NCI-H2081 treated with DMSO at 0.1 percent for 48 hours (cell line): ENCODE measurements around the gene PCDH12.

ENCODE experiments used
- DNase-seq: peaks from one replicate; lab custom pipeline; 2025; lab: John Stamatoyannopoulos, UW

Gene PCDH12

DNA sequence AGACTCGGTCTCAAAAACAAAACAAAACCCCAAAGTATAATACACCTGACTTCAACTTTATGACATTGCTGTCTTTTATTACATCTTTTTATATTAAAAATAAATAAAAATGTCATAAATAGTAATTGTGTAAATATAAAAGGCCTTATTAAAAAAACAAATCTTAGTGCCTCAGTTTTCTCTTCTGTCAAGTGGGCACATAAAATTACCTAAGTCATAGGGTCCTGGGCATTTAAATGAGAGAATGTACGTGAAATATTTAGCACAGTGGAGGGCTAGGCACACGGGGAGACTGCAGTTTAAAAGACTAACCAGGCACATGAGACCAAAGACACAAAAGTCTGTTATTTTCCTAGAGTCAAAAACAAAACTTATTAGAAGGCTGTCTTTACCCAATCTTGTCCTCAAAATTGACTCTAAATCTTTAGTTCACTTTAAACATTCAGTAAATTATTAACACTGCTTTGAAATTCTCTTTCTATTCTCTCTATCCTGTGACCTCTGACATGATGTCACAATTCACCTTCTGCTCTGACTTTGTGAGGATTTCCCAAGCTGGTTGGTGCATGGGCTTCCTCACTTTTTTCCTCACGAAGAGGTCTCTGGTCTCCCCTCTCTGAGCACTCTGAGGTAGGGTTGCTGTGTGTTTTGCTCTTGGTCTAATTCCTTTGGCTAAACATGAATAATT is 8.4 kb upstream of the PCDH12 start:
- no peak for DNase-seq

DNA sequence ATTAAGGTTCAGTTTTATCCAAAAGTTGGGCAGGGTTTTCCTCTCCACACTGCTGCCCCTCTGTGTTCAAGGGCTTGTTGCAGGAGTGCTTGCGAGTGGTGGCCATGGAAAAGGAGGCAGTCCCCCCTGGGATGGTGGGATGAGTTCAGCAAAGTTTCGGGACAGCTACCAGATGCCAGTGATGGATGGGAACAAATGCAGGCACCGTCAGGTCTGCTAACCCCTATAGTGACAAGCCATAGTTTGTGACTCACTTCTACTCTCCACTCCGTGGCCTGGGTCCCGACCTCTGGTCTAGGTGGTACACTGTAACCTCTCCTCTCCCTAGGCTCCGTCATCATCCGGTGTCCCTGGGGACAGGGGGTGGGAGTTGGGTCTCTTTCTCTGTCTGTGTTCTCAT is 7.1 kb upstream of the PCDH12 start:
- no peak for DNase-seq

DNA sequence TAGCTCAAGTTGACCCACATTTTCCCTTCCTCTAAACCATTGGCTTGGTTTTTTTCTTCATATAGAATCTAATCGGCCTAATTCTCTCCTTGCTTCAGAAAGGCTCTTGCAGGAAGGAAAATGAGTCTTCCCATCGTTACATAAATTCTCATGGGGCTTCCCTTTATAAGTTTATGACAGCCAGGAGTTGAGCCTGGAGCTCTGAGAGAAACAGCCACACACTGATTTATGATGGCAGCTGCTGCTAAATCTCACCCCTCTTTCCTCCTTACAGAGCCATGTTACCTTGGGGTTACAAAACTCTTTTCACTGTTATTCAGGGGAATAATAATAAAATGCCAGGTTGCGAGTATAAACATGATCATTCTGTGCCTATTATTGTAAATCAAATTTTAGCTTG is 5.7 kb upstream of the PCDH12 start:
- DNase-seq = no peak

DNA sequence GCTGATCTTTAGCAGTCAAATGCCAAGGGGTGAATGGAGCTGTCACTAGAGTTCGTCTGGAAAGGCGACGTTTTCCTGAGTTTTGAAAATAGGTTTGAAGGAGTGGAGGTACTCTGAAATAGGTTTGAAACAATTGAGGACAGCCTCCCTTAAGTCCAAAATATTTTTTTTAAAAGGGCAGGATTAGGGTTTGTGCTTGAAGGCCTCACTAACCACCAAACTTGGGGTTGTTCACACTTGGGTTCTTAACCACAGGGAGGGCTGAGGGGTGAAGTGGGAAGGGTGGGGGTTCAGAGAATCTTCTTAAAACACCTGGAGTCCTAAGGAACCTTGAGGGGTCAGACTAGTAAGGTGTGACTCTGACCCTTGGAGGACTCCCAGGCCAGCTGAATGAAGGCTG is 3.5 kb upstream of the PCDH12 start:
- no peak for DNase-seq

DNA sequence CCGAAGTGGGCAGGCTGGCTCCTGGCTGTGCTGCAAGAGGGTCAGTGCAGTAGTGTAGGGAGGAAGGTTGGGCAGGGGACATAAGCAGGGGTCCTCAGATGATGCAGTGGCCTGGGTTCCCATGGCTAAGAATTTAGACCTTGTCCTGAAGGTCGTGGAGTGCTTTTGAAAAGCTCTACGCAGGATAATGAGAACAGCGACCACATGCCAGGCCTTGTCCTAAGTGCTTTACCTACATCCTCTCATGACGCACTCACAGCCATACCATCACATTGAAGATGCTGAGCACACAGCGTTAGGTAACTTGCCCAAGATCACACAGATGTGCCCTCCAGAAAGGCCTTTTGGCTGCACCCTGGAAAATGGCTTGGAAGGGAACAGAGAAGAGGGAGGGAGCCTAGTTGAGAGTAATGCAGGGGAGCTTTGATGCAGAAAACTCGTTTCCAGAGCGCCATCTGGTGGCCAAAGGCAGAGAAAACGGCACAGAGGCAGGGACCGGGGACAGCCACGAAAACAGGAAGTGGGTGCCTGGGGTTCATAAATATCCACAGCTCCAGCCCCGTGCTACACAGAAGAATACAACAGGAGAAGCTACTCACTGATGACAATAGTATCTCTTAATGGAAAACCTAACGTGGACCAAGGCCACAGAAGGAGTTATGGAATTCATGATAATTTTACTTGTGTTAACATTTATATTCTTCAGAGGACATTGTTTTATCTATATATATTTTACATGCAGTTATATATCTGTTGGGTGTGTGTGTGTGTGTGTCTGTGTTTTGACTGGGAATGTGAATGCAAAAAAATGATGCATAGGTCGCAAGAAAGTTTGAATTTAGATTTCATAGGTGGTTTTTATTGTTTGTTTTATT is 2.7 kb upstream of the PCDH12 start:
- DNase-seq = peak; percentile 29

DNA sequence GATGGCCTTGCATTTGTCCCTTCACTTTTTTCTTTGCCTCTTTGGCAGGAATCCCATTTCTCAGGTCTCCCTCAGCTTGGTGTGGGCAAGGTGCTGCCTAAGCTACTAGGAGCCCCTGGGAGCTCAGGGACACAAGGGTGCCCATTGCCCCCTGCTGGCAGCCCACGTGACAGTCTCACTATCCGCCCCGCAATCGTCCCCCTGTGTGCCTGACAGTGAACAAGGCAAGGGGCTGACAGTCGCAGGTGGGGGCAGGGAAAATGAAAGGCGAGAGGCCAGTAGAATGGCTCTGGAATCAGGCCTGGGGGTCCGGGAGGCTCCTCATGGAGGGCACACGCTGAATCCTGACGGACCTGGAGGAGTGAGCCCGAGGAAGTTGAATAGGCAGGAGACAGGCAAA is 2.0 kb upstream of the PCDH12 start:
- DNase-seq = no peak

DNA sequence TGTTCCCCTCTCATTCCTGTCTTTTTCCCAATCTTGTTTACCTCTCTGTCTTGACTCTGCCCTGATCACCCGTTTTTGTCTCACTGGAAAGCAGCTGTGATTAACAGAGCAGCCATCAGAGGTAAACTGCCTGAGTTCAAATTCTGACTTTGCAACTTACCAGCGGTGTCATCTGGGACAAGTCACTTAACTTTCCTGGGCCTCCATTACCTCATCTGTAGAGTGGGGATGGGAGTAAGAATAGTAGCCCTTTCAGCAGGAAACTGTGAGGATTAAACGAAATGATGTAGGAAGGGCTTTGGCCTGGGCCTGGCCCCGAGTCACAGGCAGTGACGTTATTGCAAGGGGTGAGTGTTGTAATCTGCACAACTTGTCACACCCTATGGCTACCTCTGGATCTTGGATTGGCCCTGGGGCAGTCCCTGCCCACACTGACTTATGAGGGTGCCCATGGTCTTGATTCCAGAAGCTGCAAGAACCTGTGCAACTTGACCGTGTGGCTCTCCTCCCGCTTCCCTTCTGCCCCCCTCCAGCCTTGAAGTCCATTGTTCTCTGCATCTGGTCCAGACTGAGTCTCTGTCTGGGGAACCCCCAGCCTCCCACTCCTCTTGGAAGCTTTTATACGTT is 657 bp upstream of the PCDH12 start:
- DNase-seq = no peak

DNA sequence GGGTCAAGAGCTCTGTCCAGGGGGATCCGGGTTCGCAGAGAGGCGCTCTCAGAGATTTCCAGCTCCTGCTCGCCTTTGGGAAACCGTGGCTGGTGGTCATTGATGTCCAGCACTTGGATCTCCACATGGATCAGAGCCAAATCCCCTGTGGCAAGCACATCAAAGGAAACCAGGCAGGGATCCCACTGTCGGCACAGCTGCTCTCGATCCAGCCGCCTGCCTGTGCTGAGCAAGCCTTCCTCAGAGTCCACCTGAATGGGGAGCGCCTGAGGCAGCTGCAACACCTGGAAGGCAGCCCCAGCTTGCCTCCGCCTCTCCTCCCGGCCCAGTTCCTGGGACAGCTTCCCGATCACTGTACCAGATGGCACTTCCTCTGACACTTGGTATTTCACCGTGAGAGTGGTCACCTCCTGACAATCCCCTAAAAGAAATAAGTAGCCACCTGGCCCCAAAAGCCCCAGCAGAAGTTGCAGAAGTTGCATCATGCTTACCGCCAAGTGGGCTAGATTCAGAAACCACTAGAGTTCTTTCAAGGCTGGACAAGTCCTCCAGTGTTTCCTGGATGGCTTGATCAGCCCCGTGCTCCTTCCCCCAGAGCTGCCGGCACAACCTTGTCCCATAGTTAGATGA is 520 bp downstream of the PCDH12 start:
- DNase-seq = no peak

DNA sequence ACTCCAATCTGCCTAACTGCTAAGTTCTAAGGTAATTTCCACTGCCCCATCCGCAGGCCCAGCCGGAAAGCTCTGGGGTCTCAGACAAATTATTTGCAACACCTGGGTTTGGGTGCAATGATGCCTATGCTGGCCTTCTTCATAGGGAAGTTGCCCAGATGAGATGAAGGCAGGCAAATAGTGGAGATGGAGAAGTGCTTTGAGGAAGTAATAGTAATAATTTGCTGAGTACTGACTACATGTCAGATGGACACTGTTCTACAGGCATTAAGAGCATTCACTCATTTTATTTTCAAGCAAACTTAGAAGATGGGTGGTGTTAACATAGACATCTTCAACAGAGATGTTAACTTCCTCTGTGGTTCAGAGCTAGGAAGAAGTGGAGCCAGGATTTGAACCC is 3.8 kb downstream of the PCDH12 start:
- DNase-seq = no peak

DNA sequence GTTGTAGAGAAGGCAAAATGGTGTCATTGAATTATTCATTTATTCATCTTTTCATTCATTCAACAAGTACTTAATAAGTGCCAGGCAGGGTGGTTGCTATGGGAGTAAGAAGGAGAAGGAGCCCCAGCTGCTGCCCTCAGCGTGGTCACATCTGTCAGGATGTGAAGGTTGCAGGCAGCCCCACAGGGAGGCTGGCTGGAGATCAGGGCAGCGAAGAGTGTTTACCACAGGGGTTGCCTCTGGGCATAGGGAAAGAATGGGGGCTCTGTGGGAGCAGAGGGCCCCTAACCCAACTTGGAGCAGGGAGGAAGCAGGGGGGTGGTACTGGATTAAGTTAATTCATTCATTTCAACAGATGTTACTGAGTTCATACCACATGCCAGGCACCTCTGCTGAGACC is 6.0 kb downstream of the PCDH12 start:
- no peak for DNase-seq

DNA sequence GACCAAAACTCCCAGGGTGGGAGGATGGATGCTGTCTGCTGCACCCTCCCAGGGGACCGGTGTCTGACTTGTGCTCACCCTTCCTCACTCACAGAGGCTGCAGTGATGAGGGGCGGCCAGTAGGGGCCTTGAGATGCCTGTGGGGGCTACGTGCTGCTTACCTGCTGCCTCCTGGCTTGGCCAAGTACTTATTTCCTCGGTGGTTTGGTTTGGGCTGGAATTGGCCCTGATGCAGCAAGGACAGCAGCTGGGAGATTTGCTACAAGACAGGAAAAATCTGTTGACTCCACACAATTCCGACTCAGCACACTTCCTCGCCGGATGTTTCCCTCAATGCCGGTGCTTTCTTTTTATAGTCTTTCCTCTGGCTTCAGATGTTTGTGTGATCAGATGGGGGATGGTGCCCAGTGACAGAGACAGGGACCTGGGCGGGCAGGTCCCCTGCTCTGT is 6.6 kb downstream of the PCDH12 start:
- no peak for DNase-seq

DNA sequence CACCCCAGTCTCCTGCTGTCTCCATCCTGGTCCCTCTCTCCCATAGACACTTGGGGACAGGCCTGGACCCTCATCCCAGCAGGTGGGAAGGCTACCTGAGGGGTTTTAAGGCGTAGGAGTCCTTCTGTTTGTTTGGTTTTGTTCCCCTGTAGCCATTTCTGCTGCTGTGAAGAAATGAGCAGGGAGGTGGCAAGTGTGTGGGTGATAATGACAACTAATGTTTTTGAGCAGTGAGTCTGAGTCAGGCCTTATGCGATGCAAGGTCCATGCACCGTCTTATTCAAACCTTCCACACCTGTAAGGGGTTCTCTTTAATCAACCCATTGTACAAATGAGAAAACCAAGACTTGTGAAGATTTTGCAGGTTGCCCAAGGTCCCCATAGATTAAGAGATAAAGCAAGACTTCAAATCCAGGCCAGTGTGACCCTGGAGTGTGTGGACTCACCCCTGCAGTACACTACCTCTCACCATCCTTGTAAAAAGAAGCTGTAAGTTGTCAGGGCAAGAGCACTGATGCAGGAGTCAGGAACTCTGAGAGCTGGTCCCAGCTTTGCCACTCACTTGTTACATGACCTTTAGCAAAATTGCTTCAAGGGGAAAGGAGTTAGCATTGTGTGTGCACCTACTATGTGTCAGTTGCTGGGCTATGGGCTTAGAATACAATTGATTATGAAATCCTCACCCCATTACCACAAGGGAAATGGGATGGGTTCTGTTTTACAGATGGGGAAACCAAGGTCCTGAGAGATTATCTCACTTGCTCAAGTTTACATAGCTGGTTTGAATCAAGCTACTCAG is 7.6 kb downstream of the PCDH12 start:
- no peak for DNase-seq

DNA sequence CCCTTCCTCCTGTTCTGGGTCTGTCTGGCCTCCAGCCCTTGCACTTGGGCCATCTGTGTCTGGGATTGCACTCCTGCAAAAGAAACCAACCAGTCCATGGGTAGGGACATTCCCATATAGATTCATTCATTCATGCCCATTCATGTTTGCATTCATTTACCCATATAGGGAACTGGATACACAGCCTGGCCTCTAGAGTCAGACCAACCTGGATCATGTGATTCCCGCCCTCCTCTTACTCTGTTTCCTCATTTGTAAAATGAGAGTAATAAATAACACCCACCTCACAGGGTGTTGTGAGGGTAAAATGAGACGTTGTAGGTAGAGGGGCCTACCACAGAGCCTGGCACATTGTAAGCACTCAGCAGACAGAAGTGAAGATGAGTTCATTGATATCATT is 8.5 kb downstream of the PCDH12 start:
- no peak for DNase-seq

DNA sequence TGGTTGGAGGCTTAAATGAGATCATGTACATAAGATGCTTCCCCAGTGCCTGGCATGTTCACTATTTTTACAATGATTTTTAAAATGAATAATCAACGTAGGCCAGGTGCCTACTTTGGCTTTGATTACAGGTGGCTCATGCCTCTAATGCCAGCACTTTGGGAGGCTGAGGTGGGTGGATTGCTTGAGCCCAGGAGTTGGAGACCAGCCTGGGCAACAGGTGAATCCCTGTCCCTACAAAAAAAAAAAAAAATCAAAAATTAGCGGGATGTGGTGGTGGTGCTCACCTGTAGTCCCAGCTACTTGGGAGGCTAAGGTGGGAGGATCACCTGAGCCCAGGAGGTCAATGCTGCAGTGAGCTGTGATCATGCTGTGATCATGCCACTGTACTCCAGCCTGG is 9.2 kb downstream of the PCDH12 start:
- no peak for DNase-seq

DNA sequence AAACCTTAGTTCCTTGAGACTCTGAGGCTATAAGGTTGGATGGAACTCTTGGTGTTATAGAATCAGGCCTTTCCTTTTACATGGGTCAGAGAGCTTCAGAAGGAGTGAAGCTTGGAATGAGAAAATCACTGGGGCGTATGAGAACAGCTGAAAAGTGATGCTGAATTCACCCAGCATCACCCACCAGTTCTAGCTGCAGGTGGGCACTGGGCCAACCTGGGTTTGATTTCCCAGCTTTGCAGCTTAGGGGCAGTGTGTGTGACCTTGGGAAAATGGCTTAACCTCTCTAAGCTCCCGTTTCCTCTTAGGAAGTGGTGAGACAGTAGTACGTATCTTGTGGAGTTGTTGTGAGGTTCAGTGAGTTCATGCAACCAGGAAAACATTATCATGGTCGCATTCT is 10.7 kb downstream of the PCDH12 start:
- no peak for DNase-seq

DNA sequence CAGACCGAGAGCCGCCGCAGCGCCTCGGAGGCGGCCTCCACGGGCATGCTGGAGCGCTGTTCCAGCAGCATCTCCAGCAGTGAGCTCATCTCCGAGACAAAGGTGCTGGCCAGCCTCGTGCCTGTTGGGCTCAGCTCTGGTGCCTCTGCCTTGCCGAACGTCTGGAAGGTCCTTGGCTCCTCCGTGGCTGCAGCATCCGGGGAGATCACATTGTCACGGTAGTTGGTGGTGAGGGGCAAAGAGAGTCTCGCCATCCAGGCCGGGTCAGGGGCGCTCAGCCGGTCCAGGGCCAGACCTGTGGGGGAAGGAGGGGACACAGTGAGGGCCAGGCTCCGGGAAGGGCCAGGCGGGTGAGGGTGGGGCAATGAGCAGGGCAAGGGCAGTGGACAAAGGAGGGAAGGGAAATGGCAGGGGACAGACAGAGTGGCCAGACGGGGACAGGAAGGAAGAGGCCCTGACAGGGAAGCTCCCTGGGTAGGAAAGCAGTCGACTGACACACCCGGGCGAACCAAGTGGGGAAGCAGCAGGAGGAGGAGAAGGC is 12.4 kb downstream of the PCDH12 start:
- DNase-seq = no peak

DNA sequence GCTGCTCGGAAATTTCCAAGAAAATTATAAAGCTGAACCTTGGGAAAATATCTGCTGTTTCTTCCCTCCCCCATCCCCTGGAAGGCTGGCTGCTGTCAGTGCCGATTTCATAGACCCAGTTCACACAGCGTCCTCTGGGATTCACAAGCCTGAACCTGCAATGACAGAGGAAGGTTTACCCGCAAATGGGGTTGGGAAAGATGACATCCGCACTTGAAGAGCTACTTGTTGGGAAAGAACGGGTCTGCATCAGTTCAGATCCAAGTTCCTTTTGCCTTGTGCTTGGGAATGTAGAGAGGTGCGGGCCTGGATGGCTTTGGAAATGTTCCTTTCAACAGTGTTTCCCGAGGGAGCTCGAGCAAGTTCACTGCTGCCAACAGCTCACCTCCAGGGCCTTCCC is 13.9 kb downstream of the PCDH12 start:
- DNase-seq = no peak

DNA sequence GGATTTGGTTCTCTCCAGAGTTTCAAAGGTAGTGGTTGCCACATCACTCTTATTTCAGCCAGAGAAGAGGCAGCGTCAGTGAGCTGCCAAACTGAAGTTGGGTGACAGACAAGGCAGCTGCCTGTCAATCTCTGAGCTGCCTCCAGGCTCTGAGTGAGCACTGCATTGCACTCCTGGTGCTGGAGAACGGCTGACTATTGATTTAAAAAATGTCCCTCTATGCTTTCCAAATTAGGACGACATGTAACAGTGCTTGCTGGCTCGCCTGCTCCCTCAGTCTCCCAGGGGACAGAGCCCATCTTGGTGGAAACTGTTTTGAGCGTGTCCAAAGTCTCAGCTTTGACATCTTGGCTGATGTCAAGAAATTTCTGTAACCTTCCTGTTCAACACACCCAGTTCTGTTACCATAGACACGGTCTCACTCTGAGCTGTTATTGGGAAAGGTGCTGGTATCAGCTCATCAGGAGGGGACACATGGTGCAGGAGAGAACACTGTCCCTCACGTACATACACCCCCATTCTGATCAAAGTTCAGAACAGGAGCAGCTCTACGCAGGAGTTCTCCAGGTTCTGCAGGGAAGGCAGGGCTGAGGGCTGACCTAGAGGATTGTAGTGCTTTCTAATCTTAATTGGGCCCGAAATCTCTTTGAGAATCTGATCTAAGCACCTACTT is 15.7 kb downstream of the PCDH12 start:
- DNase-seq = no peak

DNA sequence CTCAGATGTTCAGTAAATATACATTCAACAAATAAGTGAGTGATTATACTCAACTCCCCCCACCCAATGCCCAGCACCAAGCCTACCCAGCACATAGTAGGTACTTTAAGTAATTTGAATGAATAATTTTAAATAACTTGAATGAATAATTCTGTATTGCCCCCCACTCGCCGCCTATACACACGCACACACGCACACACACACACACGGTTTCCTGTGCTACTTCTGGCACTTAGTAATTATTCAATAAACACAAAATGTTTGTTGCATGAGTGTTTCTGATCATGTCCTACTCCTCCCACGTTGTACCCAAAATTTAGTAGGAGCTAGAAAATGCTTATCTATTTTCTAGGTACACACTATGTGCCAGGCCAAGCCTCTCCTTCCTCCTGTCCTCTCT is 16.2 kb downstream of the PCDH12 start:
- no peak for DNase-seq

DNA sequence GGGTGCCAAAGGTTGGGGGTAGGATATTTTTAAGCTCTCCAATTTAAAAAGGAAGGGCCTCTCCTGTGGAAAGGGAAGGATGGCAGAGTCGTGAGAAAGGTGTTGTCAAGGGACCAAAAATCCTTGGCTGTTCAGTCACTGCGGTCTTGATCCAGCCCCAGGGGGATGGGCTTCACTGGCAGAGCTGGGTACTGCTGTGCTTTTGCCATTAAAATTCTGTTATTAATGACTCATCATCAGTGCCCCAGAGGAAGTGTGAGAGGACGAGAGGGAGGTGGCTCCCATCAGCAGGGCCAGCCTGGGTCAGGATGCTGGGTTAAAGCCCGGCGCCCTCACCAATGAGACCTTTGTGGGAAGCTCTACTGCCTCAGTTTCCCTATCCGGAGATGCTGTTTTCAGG is 16.7 kb downstream of the PCDH12 start:
- DNase-seq = no peak

DNA sequence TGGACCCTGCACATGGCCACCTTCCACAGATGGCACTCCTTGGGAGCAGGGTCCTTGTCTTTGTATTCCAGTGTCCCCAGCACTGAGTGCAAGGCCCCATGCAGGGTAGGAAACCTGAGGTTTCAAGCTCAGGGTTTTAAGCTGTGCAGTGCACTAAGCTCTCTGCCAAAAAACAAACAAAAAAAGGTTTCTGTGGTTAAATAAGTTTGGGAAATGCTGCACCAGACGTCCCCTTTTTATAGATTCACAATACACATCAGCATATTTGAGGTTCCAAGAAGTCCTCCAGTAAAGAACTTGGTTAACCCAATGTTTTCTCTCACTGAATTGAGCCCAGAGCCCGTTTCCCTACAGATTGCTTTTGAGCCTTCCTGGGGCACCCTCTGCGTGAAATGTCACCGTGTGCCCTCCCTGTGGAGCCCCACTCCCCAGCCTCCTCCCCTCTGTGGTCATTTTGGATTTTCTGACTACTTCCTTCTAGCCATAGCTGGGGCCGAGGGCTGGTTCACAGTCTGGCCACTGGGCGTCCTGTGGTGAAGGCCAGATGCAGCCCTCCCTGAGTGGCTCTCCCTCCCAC is 17.2 kb downstream of the PCDH12 start:
- DNase-seq = no peak
